T1000 (cell line): ENCODE measurements around the gene CFAP54.

Experiments used
- DNase-seq: peaks from one replicate; lab custom pipeline; 2025; ENCODE audit warnings: mixed read lengths; lab: John Stamatoyannopoulos, UW

Gene CFAP54

GRCh38 chr12:96824074-96824837, 334.9 kb downstream of the CFAP54 start:
- no peak for DNase-seq

GRCh38 chr12:96824838-96825236, 335.5 kb downstream of the CFAP54 start:
- no peak for DNase-seq

- no peak for DNase-seq
Measured at GRCh38 chr12:96828169-96828789, 338.9 kb downstream of the CFAP54 start.

GRCh38 chr12:96829354-96829753, 340.0 kb downstream of the CFAP54 start:
- DNase-seq = no peak

GRCh38 chr12:96831346-96831745, 342.0 kb downstream of the CFAP54 start:
- DNase-seq = no peak

- DNase-seq = no peak
Measured at GRCh38 chr12:96846293-96846692, 356.9 kb downstream of the CFAP54 start.

- DNase-seq = no peak
Measured at GRCh38 chr12:96850676-96851075, 361.3 kb downstream of the CFAP54 start.

- DNase-seq = no peak
Measured at GRCh38 chr12:96858162-96858561, 368.8 kb downstream of the CFAP54 start.

- DNase-seq = no peak
Measured at GRCh38 chr12:96861656-96862055, 372.3 kb downstream of the CFAP54 start.

GRCh38 chr12:96862326-96862725, 372.9 kb downstream of the CFAP54 start:
- DNase-seq = no peak

GRCh38 chr12:96864335-96864734, 375.0 kb downstream of the CFAP54 start:
- DNase-seq = no peak

GRCh38 chr12:96866801-96867590, 377.6 kb downstream of the CFAP54 start:
- DNase-seq = no peak

- DNase-seq = no peak
Measured at GRCh38 chr12:96870946-96871345, 381.6 kb downstream of the CFAP54 start.

- DNase-seq = no peak
Measured at GRCh38 chr12:96872961-96873360, 383.6 kb downstream of the CFAP54 start.

GRCh38 chr12:96874211-96874610, 384.8 kb downstream of the CFAP54 start:
- DNase-seq = no peak

- DNase-seq = no peak
Measured at GRCh38 chr12:96876966-96877365, 387.6 kb downstream of the CFAP54 start.

- no peak for DNase-seq
Measured at GRCh38 chr12:96878704-96879103, 389.3 kb downstream of the CFAP54 start.

- no peak for DNase-seq
Measured at GRCh38 chr12:96879301-96879700, 389.9 kb downstream of the CFAP54 start.

- DNase-seq = no peak
Measured at GRCh38 chr12:96880220-96880619, 390.8 kb downstream of the CFAP54 start.

- no peak for DNase-seq
Measured at GRCh38 chr12:96881608-96882007, 392.2 kb downstream of the CFAP54 start.

- DNase-seq = no peak
Measured at GRCh38 chr12:96882862-96883261, 393.5 kb downstream of the CFAP54 start.

GRCh38 chr12:96883571-96883970, 394.2 kb downstream of the CFAP54 start:
- DNase-seq = no peak
